Measurements from ENCODE around the gene GMPR.
"Not testable (repeated sequence)": the region's sequence is repeated elsewhere in the genome, so short reads cannot be mapped to it uniquely, and the experiment has no call there.

GMPR gene

GRCh38 chr6:16238057-16238962, at the start of gene GMPR:
Gene GMPR (plus strand): TSS chr6:16238587. CDS start chr6:16238694, 107 bp downstream.
- peak; percentile 89 for DNase-seq

GRCh38 chr6:16190214-16190613, 48.2 kb upstream of the GMPR start:
- DNase-seq, result peak; percentile 53

- DNase-seq, result peak; percentile 57
These were observed 42.0 kb upstream of the GMPR start for GRCh38 chr6:16196260-16196983.

- peak; percentile 72 for DNase-seq
These were observed 41.3 kb upstream of the GMPR start for GRCh38 chr6:16196984-16197546.

- no peak for DNase-seq
These were observed 40.2 kb upstream of the GMPR start for GRCh38 chr6:16198061-16198705.

- peak; percentile 45 for DNase-seq
These were observed 38.6 kb upstream of the GMPR start for GRCh38 chr6:16199804-16200203.

GRCh38 chr6:16200321-16200883, 38.0 kb upstream of the GMPR start:
- peak; percentile 77 for DNase-seq

- DNase-seq, result no peak
These were observed 36.7 kb upstream of the GMPR start for GRCh38 chr6:16201706-16202105.

- DNase-seq, result no peak
These were observed 33.6 kb upstream of the GMPR start for GRCh38 chr6:16204653-16205376.

- DNase-seq, result peak; percentile 98
These were observed 32.8 kb upstream of the GMPR start for GRCh38 chr6:16205377-16206144.

GRCh38 chr6:16206595-16207037, 31.8 kb upstream of the GMPR start:
- DNase-seq, result peak; percentile 77

- no peak for DNase-seq
These were observed 29.4 kb upstream of the GMPR start for GRCh38 chr6:16208989-16209388.

GRCh38 chr6:16209539-16209938, 28.8 kb upstream of the GMPR start:
- no peak for DNase-seq

- no peak for DNase-seq
These were observed 26.1 kb upstream of the GMPR start for GRCh38 chr6:16212276-16212675.

- no peak for DNase-seq
These were observed 21.8 kb upstream of the GMPR start for GRCh38 chr6:16216501-16217155.

- no peak for DNase-seq
These were observed 21.1 kb upstream of the GMPR start for GRCh38 chr6:16217156-16217721.

- DNase-seq, result no peak
These were observed 15.6 kb upstream of the GMPR start for GRCh38 chr6:16222826-16223225.

- DNase-seq, result no peak
These were observed 15.0 kb upstream of the GMPR start for GRCh38 chr6:16223362-16223761.

- no peak for DNase-seq
These were observed 14.0 kb upstream of the GMPR start for GRCh38 chr6:16224409-16224808.

GRCh38 chr6:16225062-16225731, 13.2 kb upstream of the GMPR start:
- DNase-seq, result not testable (repeated sequence)
